K562 (cell line): Measurements from ENCODE around the gene TBC1D17. TPM values are rescaled to one million over a fixed set of nuclear protein-coding genes. Genes with fewer than 3 reads are reported as not detected.

Experiments
- CBX2 ChIP-seq: fragments of 200-600 bp; sonication (generic); IDR thresholded peaks from one replicate; pipeline ENCODE4 v1.6.1; 2012; ENCODE audit warnings: mild to moderate bottlenecking, low read length, inconsistent platforms; ENCODE audit not compliant: insufficient read depth, poor library complexity, severe bottlenecking
- DNMT1 ChIP-seq: fragments of 450-650 bp; IDR thresholded peaks from 2 replicates; pipeline ENCODE4 v1.6.1; 2016; ENCODE audit warnings: antibody characterized with exemption, mild to moderate bottlenecking
- ETS2 ChIP-seq: IDR thresholded peaks from 2 replicates; pipeline ENCODE4 v1.6.1; 2016; ENCODE audit warnings: borderline replicate concordance, missing genetic modification characterization, mild to moderate bottlenecking, moderate library complexity, missing compliant biosample characterization; ENCODE audit not compliant: poor library complexity, severe bottlenecking
- KLF16 ChIP-seq: IDR thresholded peaks from 2 replicates; pipeline ENCODE4 v1.6.1; 2016; ENCODE audit warnings: antibody characterized with exemption
- MAZ ChIP-seq, 2 experiments: fragments of 450-650 bp in 1 of 2; sonication (generic) in 1 of 2; formaldehyde crosslinking; IDR thresholded peaks in 1 of 2; conservative IDR thresholded peaks in 1 of 2; 2 replicates each; pipeline versions ENCODE4 v1.4.0 to v1.5.0; 2020; ENCODE audit warnings: mild to moderate bottlenecking in 1 of 2, missing genetic modification reagents in 1 of 2
- RAD21 ChIP-seq, 2 experiments: fragments of 250-450 bp in 1 of 2; fragments of 450-650 bp in 1 of 2; sonication (Bioruptor Pico) in 1 of 2; formaldehyde crosslinking in 1 of 2; IDR thresholded peaks in 1 of 2; conservative IDR thresholded peaks in 1 of 2; 2 replicates each; pipeline versions ENCODE4 v1.4.0 to v1.8.0; 2020 to 2022; ENCODE audit warnings: mild to moderate bottlenecking in 2 of 2, moderate library complexity in 1 of 2
- RB1 ChIP-seq: fragments of 450-650 bp; IDR thresholded peaks from 2 replicates; pipeline ENCODE4 v1.6.1; 2017; ENCODE audit warnings: low read depth, mild to moderate bottlenecking
- RBFOX2 ChIP-seq: fragments of 200-400 bp; formaldehyde crosslinking; IDR thresholded peaks from 2 replicates; pipeline ENCODE4 v1.6.1; 2017; ENCODE audit warnings: low read depth, mild to moderate bottlenecking, low read length, moderate library complexity
- TEAD4 ChIP-seq, 2 experiments: sonication (generic) in 1 of 2; formaldehyde crosslinking in 1 of 2; IDR thresholded peaks; 2 replicates each; pipeline versions ENCODE4 v1.6.1 to v1.8.0; 2012 to 2022; ENCODE audit warnings: borderline replicate concordance in 1 of 2, inconsistent platforms in 1 of 2, low read length in 1 of 2, mild to moderate bottlenecking in 1 of 2, missing genetic modification reagents in 1 of 2
- ZNF143 ChIP-seq: sonication (generic); formaldehyde crosslinking; IDR thresholded peaks from 2 replicates; pipeline ENCODE4 v1.9.0; 2022; ENCODE audit warnings: mild to moderate bottlenecking, missing genetic modification reagents
- ZNF146 ChIP-seq: IDR thresholded peaks from one replicate; pipeline ENCODE4 v1.6.1; 2018; ENCODE audit warnings: missing compliant biosample characterization; ENCODE audit not compliant: unreplicated experiment
- ZNF316 ChIP-seq: fragments of 450-650 bp; IDR thresholded peaks from 2 replicates; pipeline ENCODE4 v1.6.1; 2016
- ZNF57 ChIP-seq: fragments of 450-650 bp; formaldehyde crosslinking; IDR thresholded peaks from 2 replicates; pipeline ENCODE4 v1.4.0; 2020; ENCODE audit warnings: mild to moderate bottlenecking, moderate library complexity
- ZNF785 ChIP-seq: fragments of 250-450 bp; sonication (Bioruptor Pico); IDR thresholded peaks from 2 replicates; pipeline ENCODE4 v1.4.0; 2020; ENCODE audit warnings: mild to moderate bottlenecking
- polyA plus RNA-seq, 8 experiments: library from polyadenylated mRNA; depleted of rRNA in 4 of 8; stranded (reverse) in 5 of 8; unstranded in 3 of 8; fragments of >200 nt; fragmentation: Nextera tagmentation in 2 of 8; fragmentation: Illumina TruSeq in 1 of 8; extraction: Ambion mirVana in 2 of 8; extraction: Trizol in 1 of 8; gene quantifications; 2 replicates each; pipeline versions ENCODE4 v1.2.1 to v1.2.3, GENCODE V29; 2011 to 2014; ENCODE audit warnings: inconsistent platforms in 1 of 8, missing spikeins in 1 of 8
- total RNA-seq, 7 experiments: library from RNA; depleted of rRNA in 6 of 7; stranded (reverse); fragments of >200 nt in 6 of 7; fragmentation: Illumina TruSeq in 2 of 7; extraction: Trizol in 2 of 7; gene quantifications; 2 replicates each; pipeline versions ENCODE4 v1.2.1 to v1.2.3, GENCODE V29; 2011 to 2021; ENCODE audit warnings: low replicate concordance in 1 of 7
- TF ChIP-seq, protein P1 (sequence below): fragments of 250-450 bp; sonication (Bioruptor Pico); IDR thresholded peaks from 2 replicates; pipeline ENCODE4 v1.5.0; 2020; ENCODE audit warnings: mild to moderate bottlenecking, borderline replicate concordance
- TF ChIP-seq, protein P2 (sequence below): IDR thresholded peaks from 3 replicates; pipeline ENCODE4 v1.6.1; 2011; ENCODE audit warnings: borderline replicate concordance, mild to moderate bottlenecking; ENCODE audit not compliant: insufficient read length, insufficient read depth
- TF ChIP-seq, protein P3 (sequence below): fragments of 450-650 bp; IDR thresholded peaks from 2 replicates; pipeline ENCODE4 v1.6.1; 2016; ENCODE audit warnings: borderline replicate concordance
- TF ChIP-seq, protein P4 (sequence below): sonication (generic); formaldehyde crosslinking; IDR thresholded peaks from 2 replicates; pipeline ENCODE4 v1.9.0; 2022; ENCODE audit warnings: mild to moderate bottlenecking, missing genetic modification reagents
- TF ChIP-seq, protein P5 (sequence below): fragments of 250-450 bp; sonication (Bioruptor Pico); IDR thresholded peaks from 2 replicates; pipeline ENCODE4 v1.4.0; 2020; ENCODE audit warnings: mild to moderate bottlenecking, moderate library complexity

The TBC1D17 gene
- total and polyA plus RNA-seq, 9 of the 15 experiments (the other 6 are each of a cell fraction or from before 2014, with no cell fraction given): 0.42 to 16.0 (median 3.8) TPM

DNA sequence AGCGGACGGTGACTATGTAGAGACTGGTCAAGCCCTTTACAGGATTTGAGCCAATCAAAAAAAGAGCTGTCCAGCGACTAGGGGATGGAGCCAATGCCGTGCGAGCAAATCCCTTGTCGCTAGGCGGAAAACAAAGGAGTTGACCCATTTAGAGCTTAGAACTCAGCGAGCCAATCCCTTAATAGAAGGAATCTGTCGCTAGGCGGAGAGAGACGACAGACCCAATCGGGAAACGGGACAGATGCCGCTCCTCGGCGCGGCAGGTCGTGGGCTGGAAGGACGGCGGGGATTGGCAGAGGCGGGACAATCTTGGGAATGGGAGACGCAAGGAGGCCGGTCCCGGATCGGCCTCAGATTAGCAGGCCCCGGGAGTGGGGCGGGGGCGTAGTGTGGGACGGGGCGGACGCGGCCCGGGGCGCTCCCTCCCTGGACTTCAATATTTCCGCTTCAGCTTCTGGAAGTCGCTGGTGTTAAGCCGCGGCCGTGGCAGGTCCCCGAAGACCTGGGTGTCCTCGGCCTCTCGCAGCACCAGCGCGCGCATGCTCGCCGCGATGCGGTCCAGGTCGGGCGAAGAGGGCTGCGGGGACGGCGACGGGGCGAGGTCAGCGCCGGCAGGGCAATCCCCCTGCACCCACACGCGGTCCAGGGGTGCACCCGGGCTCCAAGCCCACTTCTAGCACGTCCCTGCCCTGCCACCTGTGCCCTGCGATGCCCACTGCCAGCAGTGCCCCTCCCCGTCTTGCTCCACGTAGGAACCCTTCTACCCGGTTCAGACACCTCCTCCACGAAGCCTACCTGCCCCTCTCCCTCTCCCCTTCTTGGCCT, 7.8 kb upstream of the TBC1D17 start (continued):
- TF ChIP-seq, protein P1, sequence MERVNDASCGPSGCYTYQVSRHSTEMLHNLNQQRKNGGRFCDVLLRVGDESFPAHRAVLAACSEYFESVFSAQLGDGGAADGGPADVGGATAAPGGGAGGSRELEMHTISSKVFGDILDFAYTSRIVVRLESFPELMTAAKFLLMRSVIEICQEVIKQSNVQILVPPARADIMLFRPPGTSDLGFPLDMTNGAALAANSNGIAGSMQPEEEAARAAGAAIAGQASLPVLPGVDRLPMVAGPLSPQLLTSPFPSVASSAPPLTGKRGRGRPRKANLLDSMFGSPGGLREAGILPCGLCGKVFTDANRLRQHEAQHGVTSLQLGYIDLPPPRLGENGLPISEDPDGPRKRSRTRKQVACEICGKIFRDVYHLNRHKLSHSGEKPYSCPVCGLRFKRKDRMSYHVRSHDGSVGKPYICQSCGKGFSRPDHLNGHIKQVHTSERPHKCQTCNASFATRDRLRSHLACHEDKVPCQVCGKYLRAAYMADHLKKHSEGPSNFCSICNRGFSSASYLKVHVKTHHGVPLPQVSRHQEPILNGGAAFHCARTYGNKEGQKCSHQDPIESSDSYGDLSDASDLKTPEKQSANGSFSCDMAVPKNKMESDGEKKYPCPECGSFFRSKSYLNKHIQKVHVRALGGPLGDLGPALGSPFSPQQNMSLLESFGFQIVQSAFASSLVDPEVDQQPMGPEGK (CRISPR knock-in tag): no peak
- no peak for TF ChIP-seq CBX2
- TF ChIP-seq ZNF785 (CRISPR knock-in tag): no peak
- TF ChIP-seq RAD21 (CRISPR knock-in tag; conservative IDR thresholded peaks at IDR 0.05 in 1 of 2, IDR thresholded peaks at IDR 0.05 in 1 of 2): no peak
- no peak; the same call in 1 of the 2 replicates for TF ChIP-seq TEAD4 (IDR thresholded peaks at IDR 0.05; ENCODE audit: low read length)
- TF ChIP-seq TEAD4 (CRISPR knock-in tag; IDR thresholded peaks at IDR 0.05; ENCODE audit: borderline replicate concordance): no peak
- TF ChIP-seq ZNF57 (CRISPR knock-in tag): no peak
- TF ChIP-seq KLF16: no peak
- no peak for TF ChIP-seq ETS2 (tag)
- TF ChIP-seq, protein P2, sequence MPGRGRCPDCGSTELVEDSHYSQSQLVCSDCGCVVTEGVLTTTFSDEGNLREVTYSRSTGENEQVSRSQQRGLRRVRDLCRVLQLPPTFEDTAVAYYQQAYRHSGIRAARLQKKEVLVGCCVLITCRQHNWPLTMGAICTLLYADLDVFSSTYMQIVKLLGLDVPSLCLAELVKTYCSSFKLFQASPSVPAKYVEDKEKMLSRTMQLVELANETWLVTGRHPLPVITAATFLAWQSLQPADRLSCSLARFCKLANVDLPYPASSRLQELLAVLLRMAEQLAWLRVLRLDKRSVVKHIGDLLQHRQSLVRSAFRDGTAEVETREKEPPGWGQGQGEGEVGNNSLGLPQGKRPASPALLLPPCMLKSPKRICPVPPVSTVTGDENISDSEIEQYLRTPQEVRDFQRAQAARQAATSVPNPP: no peak
- TF ChIP-seq, protein P3, sequence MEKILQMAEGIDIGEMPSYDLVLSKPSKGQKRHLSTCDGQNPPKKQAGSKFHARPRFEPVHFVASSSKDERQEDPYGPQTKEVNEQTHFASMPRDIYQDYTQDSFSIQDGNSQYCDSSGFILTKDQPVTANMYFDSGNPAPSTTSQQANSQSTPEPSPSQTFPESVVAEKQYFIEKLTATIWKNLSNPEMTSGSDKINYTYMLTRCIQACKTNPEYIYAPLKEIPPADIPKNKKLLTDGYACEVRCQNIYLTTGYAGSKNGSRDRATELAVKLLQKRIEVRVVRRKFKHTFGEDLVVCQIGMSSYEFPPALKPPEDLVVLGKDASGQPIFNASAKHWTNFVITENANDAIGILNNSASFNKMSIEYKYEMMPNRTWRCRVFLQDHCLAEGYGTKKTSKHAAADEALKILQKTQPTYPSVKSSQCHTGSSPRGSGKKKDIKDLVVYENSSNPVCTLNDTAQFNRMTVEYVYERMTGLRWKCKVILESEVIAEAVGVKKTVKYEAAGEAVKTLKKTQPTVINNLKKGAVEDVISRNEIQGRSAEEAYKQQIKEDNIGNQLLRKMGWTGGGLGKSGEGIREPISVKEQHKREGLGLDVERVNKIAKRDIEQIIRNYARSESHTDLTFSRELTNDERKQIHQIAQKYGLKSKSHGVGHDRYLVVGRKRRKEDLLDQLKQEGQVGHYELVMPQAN: no peak
- TF ChIP-seq MAZ (CRISPR knock-in tag; conservative IDR thresholded peaks at IDR 0.05 in 1 of 2, IDR thresholded peaks at IDR 0.05 in 1 of 2): no peak; a peak in 2 of 4 replicates
- TF ChIP-seq DNMT1: no peak
- TF ChIP-seq, protein P4, sequence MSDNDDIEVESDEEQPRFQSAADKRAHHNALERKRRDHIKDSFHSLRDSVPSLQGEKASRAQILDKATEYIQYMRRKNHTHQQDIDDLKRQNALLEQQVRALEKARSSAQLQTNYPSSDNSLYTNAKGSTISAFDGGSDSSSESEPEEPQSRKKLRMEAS (CRISPR knock-in tag): peak; percentile 69; the same call in 1 of the 2 replicates
- peak; percentile 78 for TF ChIP-seq RBFOX2
- TF ChIP-seq ZNF146 (CRISPR knock-in tag): no peak
- TF ChIP-seq, protein P5, sequence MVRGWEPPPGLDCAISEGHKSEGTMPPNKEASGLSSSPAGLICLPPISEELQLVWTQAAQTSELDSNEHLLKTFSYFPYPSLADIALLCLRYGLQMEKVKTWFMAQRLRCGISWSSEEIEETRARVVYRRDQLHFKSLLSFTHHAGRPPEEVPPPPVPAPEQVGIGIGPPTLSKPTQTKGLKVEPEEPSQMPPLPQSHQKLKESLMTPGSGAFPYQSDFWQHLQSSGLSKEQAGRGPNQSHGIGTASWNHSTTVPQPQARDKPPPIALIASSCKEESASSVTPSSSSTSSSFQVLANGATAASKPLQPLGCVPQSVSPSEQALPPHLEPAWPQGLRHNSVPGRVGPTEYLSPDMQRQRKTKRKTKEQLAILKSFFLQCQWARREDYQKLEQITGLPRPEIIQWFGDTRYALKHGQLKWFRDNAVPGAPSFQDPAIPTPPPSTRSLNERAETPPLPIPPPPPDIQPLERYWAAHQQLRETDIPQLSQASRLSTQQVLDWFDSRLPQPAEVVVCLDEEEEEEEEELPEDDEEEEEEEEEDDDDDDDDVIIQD (CRISPR knock-in tag): no peak
- no peak for TF ChIP-seq ZNF143 (CRISPR knock-in tag)
- no peak for TF ChIP-seq RB1
- TF ChIP-seq ZNF316: no peak
